GM12874 (cell line): ENCODE measurements around the gene GPRC5D.

Source experiments
- TF ChIP-seq, protein P1 (sequence below): IDR thresholded peaks from 2 replicates; pipeline ENCODE4 v1.5.1; 2011; ENCODE audit warnings: low read depth, mild to moderate bottlenecking, control low read depth, low read length, moderate library complexity; ENCODE audit not compliant: insufficient read depth

Gene GPRC5D

DNA sequence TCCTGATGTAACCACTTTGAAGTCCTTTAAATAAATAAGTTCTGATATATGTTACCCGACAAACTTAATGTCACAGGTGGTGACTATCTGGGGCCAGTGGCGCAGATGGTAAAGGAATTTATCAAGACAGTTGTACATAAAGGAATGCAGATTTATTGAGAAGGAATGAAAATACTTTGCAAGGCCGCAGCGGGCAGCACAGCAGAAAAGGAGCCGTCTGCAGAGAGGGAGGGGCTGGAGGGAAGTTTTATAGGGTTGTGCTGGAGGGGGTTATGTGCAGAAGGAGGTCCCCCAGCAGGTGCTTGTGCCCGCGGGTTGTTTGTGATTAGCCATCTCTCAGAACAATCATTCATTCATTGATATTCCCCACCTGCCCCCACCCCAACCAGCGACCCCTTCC, 17.4 kb downstream of the GPRC5D start:
- TF ChIP-seq, protein P1, sequence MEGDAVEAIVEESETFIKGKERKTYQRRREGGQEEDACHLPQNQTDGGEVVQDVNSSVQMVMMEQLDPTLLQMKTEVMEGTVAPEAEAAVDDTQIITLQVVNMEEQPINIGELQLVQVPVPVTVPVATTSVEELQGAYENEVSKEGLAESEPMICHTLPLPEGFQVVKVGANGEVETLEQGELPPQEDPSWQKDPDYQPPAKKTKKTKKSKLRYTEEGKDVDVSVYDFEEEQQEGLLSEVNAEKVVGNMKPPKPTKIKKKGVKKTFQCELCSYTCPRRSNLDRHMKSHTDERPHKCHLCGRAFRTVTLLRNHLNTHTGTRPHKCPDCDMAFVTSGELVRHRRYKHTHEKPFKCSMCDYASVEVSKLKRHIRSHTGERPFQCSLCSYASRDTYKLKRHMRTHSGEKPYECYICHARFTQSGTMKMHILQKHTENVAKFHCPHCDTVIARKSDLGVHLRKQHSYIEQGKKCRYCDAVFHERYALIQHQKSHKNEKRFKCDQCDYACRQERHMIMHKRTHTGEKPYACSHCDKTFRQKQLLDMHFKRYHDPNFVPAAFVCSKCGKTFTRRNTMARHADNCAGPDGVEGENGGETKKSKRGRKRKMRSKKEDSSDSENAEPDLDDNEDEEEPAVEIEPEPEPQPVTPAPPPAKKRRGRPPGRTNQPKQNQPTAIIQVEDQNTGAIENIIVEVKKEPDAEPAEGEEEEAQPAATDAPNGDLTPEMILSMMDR = no peak

DNA sequence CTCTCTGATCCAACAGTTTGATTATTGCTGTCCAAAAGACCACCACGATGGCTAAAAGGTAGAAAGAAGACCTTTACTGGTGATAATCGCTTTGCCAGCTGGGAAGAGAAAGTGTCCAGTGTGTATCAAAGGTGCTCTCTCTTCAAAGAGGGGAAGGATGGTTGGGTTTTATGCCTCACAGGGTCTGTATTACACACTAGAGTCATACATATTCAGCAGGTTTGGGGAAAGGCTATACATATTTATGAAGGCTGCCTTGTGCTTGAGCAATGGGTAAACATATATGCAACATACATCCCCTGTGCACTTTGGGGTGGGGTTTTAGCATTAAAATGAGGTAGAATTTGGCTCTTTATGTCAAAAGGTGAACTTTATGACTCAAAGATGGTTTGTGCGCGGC, 18.2 kb downstream of the GPRC5D start:
- TF ChIP-seq, protein P1 = no peak

DNA sequence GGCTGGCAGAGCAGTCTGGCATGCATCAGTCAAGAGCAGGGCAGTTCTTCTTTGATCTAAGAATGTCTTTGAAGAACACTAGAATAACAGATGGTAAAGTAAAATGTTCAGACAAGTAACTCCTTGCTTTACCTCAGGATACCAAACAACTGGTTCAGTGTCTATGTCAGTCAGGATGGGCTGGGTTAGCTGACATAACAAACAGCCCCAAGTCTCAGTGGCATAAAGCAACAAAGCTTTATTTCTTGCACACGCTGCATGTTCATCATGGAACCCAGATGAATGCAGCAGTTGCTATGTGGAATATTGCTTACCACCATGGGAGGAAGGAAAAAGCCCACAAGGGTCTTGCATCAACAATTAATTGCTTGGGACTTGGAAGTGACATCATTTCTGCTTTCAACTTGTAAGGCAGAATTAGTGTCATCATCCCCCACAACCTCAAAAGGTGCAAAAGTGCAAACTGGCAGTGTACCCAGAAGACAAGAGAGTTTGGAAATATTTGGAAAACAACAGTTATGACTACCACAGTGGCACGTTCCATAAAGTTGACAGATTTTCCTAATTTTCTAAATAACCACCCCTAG, 21.2 kb downstream of the GPRC5D start:
- TF ChIP-seq, protein P1 = no peak

DNA sequence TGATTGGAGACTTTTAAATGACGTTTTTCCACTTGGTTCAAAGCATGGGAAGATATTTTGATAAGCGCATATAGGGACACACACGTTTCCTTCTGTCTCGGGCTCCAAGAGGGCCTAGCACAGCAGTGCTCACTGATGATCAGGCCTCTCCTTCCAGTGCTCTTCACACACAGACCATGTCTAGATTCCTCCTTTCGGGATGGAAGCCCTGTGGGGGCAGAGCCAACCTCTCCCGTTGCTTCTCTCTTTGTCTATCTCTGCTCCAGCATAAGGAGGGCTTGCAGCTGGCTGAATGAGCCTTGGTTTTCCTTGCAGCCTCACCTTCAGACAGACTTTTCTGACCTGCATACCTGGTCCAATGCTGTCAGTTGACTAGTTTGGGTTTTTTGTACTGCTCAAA, 22.3 kb downstream of the GPRC5D start:
- TF ChIP-seq, protein P1 = no peak

DNA sequence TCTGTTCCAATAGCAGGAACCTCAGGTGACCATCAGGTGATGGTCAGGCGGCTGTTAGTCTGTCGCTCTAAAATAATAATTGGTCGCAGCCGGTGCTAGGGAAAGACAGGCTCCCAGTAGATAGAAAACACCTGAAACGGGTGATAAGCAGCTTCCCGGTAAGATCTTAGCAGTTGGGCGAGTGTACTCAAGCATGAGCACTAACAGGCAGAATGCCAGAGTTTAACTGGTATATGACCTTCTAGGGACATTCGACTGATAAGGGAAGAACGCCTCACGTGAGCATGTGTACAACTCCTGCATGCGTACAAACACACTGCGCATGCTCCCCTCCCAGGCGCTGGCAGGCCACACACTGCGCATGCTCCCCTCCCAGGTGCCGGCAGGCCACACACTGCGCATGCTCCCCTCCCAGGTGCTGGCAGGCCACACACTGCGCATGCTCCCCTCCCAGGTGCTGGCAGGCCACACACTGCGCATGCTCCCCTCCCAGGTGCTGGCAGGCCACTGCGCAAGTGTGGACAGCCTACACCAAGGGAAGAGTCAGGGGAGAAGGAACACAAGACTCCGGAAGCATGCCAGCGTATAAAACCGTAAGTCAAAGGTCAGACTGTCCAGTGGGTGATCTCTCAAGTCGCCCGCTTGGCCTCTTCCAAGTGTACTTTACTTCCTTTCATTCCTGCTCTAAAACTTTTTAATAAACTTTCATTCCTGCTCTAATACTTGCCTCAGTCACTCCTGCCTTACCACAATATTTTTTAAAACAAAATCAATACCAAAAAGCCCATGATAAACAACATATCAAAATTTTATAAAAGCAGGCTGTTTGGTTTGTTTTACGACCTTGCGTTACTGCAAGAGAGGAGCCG, 24.5 kb downstream of the GPRC5D start:
- TF ChIP-seq, protein P1 = no peak

DNA sequence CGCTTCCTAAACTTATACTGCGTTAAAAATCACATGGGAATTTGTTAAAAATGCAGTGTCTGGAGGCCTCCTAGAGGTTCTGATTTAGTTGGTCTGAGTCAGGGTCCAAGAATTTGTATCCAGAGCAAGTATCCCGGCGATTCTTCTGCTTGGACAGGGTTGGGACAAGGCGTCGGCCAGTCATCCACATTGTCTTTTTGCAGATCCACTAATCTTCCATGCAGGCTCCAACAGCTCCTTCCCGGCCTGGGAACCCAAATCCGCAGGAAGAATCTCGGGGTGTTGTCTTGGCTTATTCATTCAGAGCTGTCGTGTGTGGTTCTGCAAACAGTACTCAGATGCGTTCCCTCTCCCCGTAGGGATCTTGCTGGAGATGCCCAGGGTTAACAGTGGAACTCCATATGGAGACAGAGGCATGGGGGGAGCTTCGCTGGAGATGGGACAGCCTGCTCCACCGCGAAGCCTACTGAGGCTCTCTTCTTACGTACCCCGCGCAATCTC, 25.3 kb downstream of the GPRC5D start:
- TF ChIP-seq, protein P1 = no peak

DNA sequence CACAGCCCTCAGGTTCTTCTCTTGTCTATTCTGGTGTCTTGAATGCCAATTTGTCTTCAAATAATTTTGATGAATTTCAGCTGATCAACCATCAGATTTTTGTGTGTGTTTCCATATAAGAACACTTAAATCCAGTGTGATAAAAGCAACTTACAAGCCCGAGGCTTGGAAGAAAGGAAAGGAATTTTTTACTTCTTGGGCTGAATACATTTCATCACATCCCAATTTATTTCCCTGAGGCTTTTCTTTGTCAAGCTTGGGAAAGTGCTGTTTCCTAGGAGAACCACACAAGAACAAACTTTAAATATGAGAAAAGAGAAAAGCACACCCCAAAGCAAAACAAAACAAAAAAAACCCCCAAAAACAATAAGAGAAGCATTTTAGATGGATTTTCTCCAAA, 26.6 kb downstream of the GPRC5D start:
- TF ChIP-seq, protein P1 = no peak
